Caco-2 (cell line): ENCODE data around the gene OTOL1. TPM values are rescaled to one million over a fixed set of nuclear protein-coding genes. Genes with fewer than 3 reads are reported as not detected.

ENCODE experiments used
- BruUV-seq: library from RNA; stranded (reverse); fragments of 400-500 nt; replicated peaks from 2 replicates; lab custom pipeline; 2021; lab: Mats Ljungman, UMichigan
- CTCF ChIA-PET: fragments of 300-600 bp; sonication (Branson Sonifier 250); formaldehyde crosslinking; loops from one replicate; lab custom pipeline; 2022; ENCODE audit warnings: antibody characterized with exemption; lab: Charles Lee
- POLR2A ChIA-PET: fragments of 300-600 bp; sonication (Branson Sonifier 250); formaldehyde crosslinking; loops from one replicate; lab custom pipeline; 2022; ENCODE audit warnings: antibody characterized with exemption; lab: Charles Lee
- DNase-seq, 2 experiments: peaks; one replicate each; pipeline versions ENCODE4 v3.0.0 to v3.0.0-alpha.2; 2020 to 2022
- H3K27me3 ChIP-seq: replicated peaks from 2 replicates; pipeline ENCODE4 v1.6.0; 2011; ENCODE audit warnings: low read length; ENCODE audit not compliant: control insufficient read depth, insufficient read depth
- H3K36me3 ChIP-seq: 2 replicates; pipeline ENCODE4 v1.5.1; 2011; ENCODE audit warnings: low read length; ENCODE audit not compliant: control insufficient read depth, insufficient read depth
- H3K4me1 ChIP-seq: fragments of 250-450 bp; sonication (Bioruptor Pico); 2 replicates; pipeline ENCODE4 v1.5.1; 2020; ENCODE audit warnings: mild to moderate bottlenecking
- H3K4me3 ChIP-seq: 2 replicates; pipeline ENCODE4 v1.5.1; 2011; ENCODE audit warnings: low read depth, mild to moderate bottlenecking, control low read depth, low read length
- H3K9me3 ChIP-seq: fragments of 250-450 bp; sonication (Bioruptor Pico); 2 replicates; pipeline ENCODE4 v1.5.1; 2020; ENCODE audit warnings: mild to moderate bottlenecking, moderate library complexity
- H3K27ac Mint-ChIP-seq: one replicate; pipeline ENCODE4 v1.8.0; 2022; ENCODE audit warnings: mixed read lengths; ENCODE audit not compliant: unreplicated experiment
- H3K27me3 Mint-ChIP-seq: one replicate; pipeline ENCODE4 v1.8.0; 2022; ENCODE audit warnings: mixed read lengths; ENCODE audit not compliant: insufficient read depth, unreplicated experiment
- H3K36me3 Mint-ChIP-seq: one replicate; pipeline ENCODE4 v1.8.0; 2022; ENCODE audit warnings: mild to moderate bottlenecking, mixed read lengths; ENCODE audit not compliant: insufficient read depth, unreplicated experiment
- H3K4me1 Mint-ChIP-seq: one replicate; pipeline ENCODE4 v1.8.0; 2022; ENCODE audit warnings: low read depth, mixed read lengths; ENCODE audit not compliant: unreplicated experiment
- H3K4me3 Mint-ChIP-seq: one replicate; pipeline ENCODE4 v1.8.0; 2022; ENCODE audit warnings: mild to moderate bottlenecking, moderate library complexity, mixed read lengths; ENCODE audit not compliant: unreplicated experiment
- H3K9me3 Mint-ChIP-seq: one replicate; pipeline ENCODE4 v1.8.0; 2022; ENCODE audit warnings: mixed read lengths; ENCODE audit not compliant: unreplicated experiment
- intact Hi-C: fragments of 100-400 bp; cut with micrococcal nuclease; formaldehyde crosslinking; loops from one replicate; pipeline ENCODE4 v1.10.0; 2022; ENCODE audit not compliant: unreplicated experiment
- total RNA-seq: library from RNA; stranded (reverse); gene quantifications from 2 replicates; pipeline ENCODE4 v1.2.3, GENCODE V29; 2022
- TF ChIP-seq, protein P1 (sequence below), 2 experiments: fragments of 200-600 bp in 1 of 2; IDR thresholded peaks; 1 replicate in 1 of 2; 2 replicates in 1 of 2; pipeline versions ENCODE4 v1.5.1 to v1.8.0; 2011 to 2022; ENCODE audit warnings: antibody characterized with exemption in 1 of 2, control low read depth in 1 of 2, inconsistent platforms in 1 of 2, low read depth in 1 of 2, low read length in 1 of 2, mild to moderate bottlenecking in 1 of 2, moderate library complexity in 1 of 2; ENCODE audit not compliant: insufficient read depth in 1 of 2, severe bottlenecking in 1 of 2, unreplicated experiment in 1 of 2

The OTOL1 gene
- total RNA-seq, 1 experiment from 2014 or later, result not detected

DNA sequence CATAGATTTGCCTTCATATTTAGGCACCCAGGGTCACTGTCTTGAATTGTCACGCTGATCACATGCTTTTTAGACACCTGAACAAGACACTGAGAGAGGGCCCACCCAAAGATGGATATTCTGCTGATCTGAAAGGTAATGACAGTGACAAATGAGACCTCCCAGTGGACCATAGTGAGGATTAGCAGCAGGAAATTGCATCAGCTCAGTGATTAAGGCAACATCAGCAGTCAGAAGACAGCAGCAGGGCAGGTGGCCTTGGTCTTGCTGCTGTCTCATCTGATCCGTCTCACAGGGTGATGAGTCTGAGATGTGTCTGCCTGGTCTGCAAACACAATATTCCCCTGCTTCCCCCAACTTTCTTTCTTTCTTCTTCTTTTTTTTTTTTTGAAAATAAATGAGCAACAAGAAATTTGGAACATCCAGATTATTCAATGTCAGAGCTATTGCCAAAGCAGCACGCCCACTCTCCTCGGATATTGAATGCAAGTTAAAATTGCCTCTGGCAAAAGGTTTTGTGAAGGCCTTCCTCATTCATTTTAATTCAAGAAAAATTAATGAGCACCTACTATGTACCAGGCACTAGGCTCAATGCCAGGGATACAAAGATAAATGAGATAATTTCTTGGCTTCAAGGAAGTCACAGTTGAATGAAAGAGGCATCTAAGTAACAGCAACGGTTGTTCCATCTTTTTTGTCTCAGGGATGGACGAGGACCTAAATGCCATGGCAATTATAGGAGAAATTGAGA lies 14.1 kb downstream of the OTOL1 start:
- CTCF ChIA-PET, result no interaction called here
- no peak for DNase-seq
- H3K9me3 ChIP-seq, result no peaks in the 10 kb centered on the region
- Mint-ChIP-seq H3K4me3 (no peak overlapping the region), H3K9me3 (no peaks in the 10 kb centered on the region), H3K36me3 (no peaks in the 10 kb centered on the region), H3K27ac (no peak overlapping the region), H3K4me1 (no peaks in the 10 kb centered on the region), H3K27me3 (peaks cover 7% of the 10 kb centered on the region)
- no peak overlapping the region for H3K4me3 ChIP-seq
- BruUV-seq, result no TSS peak
- intact Hi-C loops, result no loop called here
- H3K27me3 ChIP-seq, result no peaks in the 10 kb centered on the region
- TF ChIP-seq, protein P1, sequence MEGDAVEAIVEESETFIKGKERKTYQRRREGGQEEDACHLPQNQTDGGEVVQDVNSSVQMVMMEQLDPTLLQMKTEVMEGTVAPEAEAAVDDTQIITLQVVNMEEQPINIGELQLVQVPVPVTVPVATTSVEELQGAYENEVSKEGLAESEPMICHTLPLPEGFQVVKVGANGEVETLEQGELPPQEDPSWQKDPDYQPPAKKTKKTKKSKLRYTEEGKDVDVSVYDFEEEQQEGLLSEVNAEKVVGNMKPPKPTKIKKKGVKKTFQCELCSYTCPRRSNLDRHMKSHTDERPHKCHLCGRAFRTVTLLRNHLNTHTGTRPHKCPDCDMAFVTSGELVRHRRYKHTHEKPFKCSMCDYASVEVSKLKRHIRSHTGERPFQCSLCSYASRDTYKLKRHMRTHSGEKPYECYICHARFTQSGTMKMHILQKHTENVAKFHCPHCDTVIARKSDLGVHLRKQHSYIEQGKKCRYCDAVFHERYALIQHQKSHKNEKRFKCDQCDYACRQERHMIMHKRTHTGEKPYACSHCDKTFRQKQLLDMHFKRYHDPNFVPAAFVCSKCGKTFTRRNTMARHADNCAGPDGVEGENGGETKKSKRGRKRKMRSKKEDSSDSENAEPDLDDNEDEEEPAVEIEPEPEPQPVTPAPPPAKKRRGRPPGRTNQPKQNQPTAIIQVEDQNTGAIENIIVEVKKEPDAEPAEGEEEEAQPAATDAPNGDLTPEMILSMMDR (IDR thresholded peaks at IDR 0.05; ENCODE audit: insufficient read depth in 1 of 2, low read depth in 1 of 2, low read length in 1 of 2, severe bottlenecking in 1 of 2, unreplicated experiment in 1 of 2), result no peak
- no peaks in the 10 kb centered on the region for H3K4me1 ChIP-seq
- POLR2A ChIA-PET, result no interaction called here
- H3K36me3 ChIP-seq, result no peaks in the 10 kb centered on the region

DNA sequence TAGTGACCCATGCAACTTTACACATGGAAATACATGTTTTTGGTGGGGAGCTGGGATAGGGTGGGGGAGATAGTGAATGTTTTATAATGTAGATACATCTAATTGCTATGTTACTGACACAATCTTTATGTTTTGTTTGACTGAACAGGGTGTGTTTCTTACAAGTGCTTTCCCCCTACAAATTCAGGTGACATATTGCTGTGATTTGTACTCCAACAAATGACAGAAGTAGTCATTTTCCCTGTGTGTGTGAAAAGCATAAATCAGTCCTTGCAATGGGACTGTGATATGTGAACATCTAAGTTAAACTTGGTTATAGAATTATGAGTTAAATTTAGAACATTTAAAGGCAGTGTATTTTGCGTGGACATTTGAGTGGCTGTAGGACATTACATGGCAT lies 27.3 kb downstream of the OTOL1 start:
- no peaks in the 10 kb centered on the region for H3K36me3 ChIP-seq
- no TSS peak for BruUV-seq
- H3K27me3 ChIP-seq, result no peaks in the 10 kb centered on the region
- Mint-ChIP-seq H3K9me3 (no peaks in the 10 kb centered on the region), H3K27me3 (no peaks in the 10 kb centered on the region), H3K27ac (no peak overlapping the region), H3K36me3 (no peaks in the 10 kb centered on the region), H3K4me1 (no peaks in the 10 kb centered on the region), H3K4me3 (no peak overlapping the region)
- DNase-seq, result no peak
- TF ChIP-seq, protein P1 (IDR thresholded peaks at IDR 0.05; ENCODE audit: insufficient read depth in 1 of 2, low read depth in 1 of 2, low read length in 1 of 2, severe bottlenecking in 1 of 2, unreplicated experiment in 1 of 2), result no peak
- intact Hi-C loops, result no loop called here
- H3K4me1 ChIP-seq, result no peaks in the 10 kb centered on the region
- H3K4me3 ChIP-seq, result no peak overlapping the region
- POLR2A ChIA-PET, result no interaction called here
- H3K9me3 ChIP-seq, result no peaks in the 10 kb centered on the region
- CTCF ChIA-PET, result no interaction called here

DNA sequence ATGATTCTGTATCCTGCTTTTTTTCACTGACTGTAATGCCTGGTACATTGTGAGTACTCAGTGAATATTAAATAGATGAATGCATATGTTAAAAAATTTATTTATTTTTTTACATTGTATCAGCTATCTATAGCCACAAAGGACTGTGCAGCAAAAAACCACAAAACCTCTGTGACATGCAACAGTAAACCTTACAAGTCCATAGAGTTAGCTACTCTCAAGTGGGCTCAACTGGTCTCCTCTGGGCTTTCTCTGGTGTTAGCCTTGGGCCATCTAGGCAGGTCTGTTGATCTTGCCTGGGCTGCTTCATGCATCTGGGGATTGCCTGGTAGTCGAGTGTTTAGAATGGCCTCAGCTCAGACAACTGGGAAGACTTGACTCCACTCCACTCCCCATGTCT lies 35.3 kb downstream of the OTOL1 start:
- Mint-ChIP-seq H3K4me1 (no peaks in the 10 kb centered on the region), H3K27me3 (peaks cover 3% of the 10 kb centered on the region), H3K9me3 (no peaks in the 10 kb centered on the region), H3K36me3 (no peaks in the 10 kb centered on the region), H3K27ac (no peak overlapping the region), H3K4me3 (no peak overlapping the region)
- Histone ChIP-seq H3K27me3 (no peaks in the 10 kb centered on the region), H3K36me3 (no peaks in the 10 kb centered on the region), H3K4me1 (no peaks in the 10 kb centered on the region), H3K9me3 (no peaks in the 10 kb centered on the region), H3K4me3 (no peak overlapping the region)
- CTCF ChIA-PET, result no interaction called here
- BruUV-seq, result no TSS peak
- TF ChIP-seq, protein P1 (IDR thresholded peaks at IDR 0.05; ENCODE audit: insufficient read depth in 1 of 2, low read depth in 1 of 2, low read length in 1 of 2, severe bottlenecking in 1 of 2, unreplicated experiment in 1 of 2), result no peak
- POLR2A ChIA-PET, result no interaction called here
- intact Hi-C loops, result no loop called here
- DNase-seq, result no peak
